ENCODE data around the gene CYP2B6.

CYP2B6 gene

DNA sequence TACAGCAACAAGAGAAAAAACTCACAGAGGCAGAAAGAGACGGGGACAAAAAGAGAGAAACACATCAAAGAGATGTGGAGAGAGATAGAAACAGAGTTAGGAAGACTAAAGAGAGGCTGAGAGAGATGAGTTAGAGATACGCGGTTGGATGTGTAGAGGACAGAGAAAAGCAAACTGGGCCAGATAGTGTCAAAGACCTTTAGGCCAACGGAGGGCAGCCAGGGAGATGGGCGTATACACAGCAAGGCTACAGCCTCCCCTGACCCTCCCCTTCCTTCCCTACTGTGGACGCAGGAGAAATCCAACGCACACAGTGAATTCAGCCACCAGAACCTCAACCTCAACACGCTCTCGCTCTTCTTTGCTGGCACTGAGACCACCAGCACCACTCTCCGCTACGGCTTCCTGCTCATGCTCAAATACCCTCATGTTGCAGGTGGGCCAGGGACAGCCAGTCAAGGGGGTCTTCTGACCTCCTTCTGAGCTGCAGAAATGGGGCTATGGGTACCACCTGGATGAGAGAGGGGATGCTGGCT is 18.7 kb downstream of the CYP2B6 start:
- H3K36me3 ChIP-seq (replicated peaks; ENCODE audit: low read depth, low read length) = no peaks in the 10 kb centered on the region
- H3K9ac ChIP-seq (ENCODE audit: low read length) = no peak overlapping the region
- H3K27ac ChIP-seq (ENCODE audit: low read length) = no peak overlapping the region
- TF ChIP-seq CTCF (IDR thresholded peaks at IDR 0.05; ENCODE audit: low read depth, low read length) (no peak), EZH2phosphoT487 (IDR thresholded peaks at IDR 0.05; ENCODE audit: low read depth) (no peak)
- H3K4me1 ChIP-seq (ENCODE audit: low read length) = no peaks in the 10 kb centered on the region
- H3K4me2 ChIP-seq (ENCODE audit: low read length) = no peak overlapping the region
- H3K79me2 ChIP-seq (ENCODE audit: low read length) = no peaks in the 10 kb centered on the region
- H3K4me3 ChIP-seq (ENCODE audit: low read length) = no peak overlapping the region
- no peaks in the 10 kb centered on the region for H4K20me1 ChIP-seq (ENCODE audit: insufficient read depth, low read length)
- H3K9me3 ChIP-seq (ENCODE audit: insufficient read depth, low read length) = no peaks in the 10 kb centered on the region
- H3K27me3 ChIP-seq (ENCODE audit: low read depth, low read length) = peaks cover 18% of the 10 kb centered on the region
- no peak overlapping the region for H2AFZ ChIP-seq (ENCODE audit: low read depth, low read length)

- Histone ChIP-seq H3K4me2 (ENCODE audit: low read length) (no peak overlapping the region), H3K4me3 (ENCODE audit: low read length) (no peak overlapping the region), H2AFZ (ENCODE audit: low read depth, low read length) (no peak overlapping the region), H3K36me3 (replicated peaks; ENCODE audit: low read depth, low read length) (no peaks in the 10 kb centered on the region), H3K79me2 (ENCODE audit: low read length) (no peaks in the 10 kb centered on the region), H3K9me3 (ENCODE audit: insufficient read depth, low read length) (no peaks in the 10 kb centered on the region), H3K27ac (ENCODE audit: low read length) (no peak overlapping the region), H3K9ac (ENCODE audit: low read length) (no peak overlapping the region), H3K27me3 (ENCODE audit: low read depth, low read length) (peaks cover 18% of the 10 kb centered on the region), H4K20me1 (ENCODE audit: insufficient read depth, low read length) (no peaks in the 10 kb centered on the region), H3K4me1 (ENCODE audit: low read length) (no peaks in the 10 kb centered on the region)
- TF ChIP-seq CTCF (IDR thresholded peaks at IDR 0.05; ENCODE audit: low read depth, low read length) (no peak), EZH2phosphoT487 (IDR thresholded peaks at IDR 0.05; ENCODE audit: low read depth) (no peak)
Observed at GRCh38 chr19:41013359-41013758, 22.3 kb downstream of the CYP2B6 start.

DNA sequence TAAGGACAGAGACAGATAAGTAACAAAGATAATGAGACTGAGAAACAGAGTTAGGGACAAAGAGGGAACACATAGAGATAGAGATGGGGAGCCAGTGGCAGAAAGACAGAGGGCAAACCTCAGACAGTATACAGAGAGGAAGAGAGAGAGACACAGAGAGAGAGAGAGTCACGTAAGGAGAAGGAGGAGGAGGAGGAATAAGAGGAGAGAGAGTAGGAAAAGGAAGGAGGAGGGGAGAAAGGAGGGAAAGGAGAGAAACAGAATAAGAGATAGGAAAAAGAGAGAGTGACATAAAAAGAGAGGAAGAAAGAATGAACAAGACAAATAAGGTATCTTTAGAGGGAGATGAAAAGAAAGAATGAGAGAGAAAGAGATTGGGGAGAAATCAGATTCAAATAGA is 23.6 kb downstream of the CYP2B6 start:
- TF ChIP-seq CTCF (IDR thresholded peaks at IDR 0.05; ENCODE audit: low read depth, low read length) (no peak), EZH2phosphoT487 (IDR thresholded peaks at IDR 0.05; ENCODE audit: low read depth) (no peak)
- H4K20me1 ChIP-seq (ENCODE audit: insufficient read depth, low read length) = no peaks in the 10 kb centered on the region
- peaks cover 18% of the 10 kb centered on the region for H3K27me3 ChIP-seq (ENCODE audit: low read depth, low read length)
- no peaks in the 10 kb centered on the region for H3K4me1 ChIP-seq (ENCODE audit: low read length)
- H3K4me3 ChIP-seq (ENCODE audit: low read length) = no peak overlapping the region
- H3K36me3 ChIP-seq (replicated peaks; ENCODE audit: low read depth, low read length) = no peaks in the 10 kb centered on the region
- no peak overlapping the region for H3K27ac ChIP-seq (ENCODE audit: low read length)
- no peaks in the 10 kb centered on the region for H3K79me2 ChIP-seq (ENCODE audit: low read length)
- no peak overlapping the region for H2AFZ ChIP-seq (ENCODE audit: low read depth, low read length)
- H3K4me2 ChIP-seq (ENCODE audit: low read length) = no peak overlapping the region
- H3K9ac ChIP-seq (ENCODE audit: low read length) = no peak overlapping the region
- no peaks in the 10 kb centered on the region for H3K9me3 ChIP-seq (ENCODE audit: insufficient read depth, low read length)

GRCh38 chr19:41016488-41017071 is 25.5 kb downstream of the CYP2B6 start:
- Histone ChIP-seq H3K27me3 (ENCODE audit: low read depth, low read length) (peaks cover 18% of the 10 kb centered on the region), H2AFZ (ENCODE audit: low read depth, low read length) (no peak overlapping the region), H3K9me3 (ENCODE audit: insufficient read depth, low read length) (no peaks in the 10 kb centered on the region), H3K9ac (ENCODE audit: low read length) (no peak overlapping the region), H3K4me3 (ENCODE audit: low read length) (no peak overlapping the region), H3K4me1 (ENCODE audit: low read length) (no peaks in the 10 kb centered on the region), H4K20me1 (ENCODE audit: insufficient read depth, low read length) (no peaks in the 10 kb centered on the region), H3K36me3 (replicated peaks; ENCODE audit: low read depth, low read length) (no peaks in the 10 kb centered on the region), H3K4me2 (ENCODE audit: low read length) (no peak overlapping the region), H3K27ac (ENCODE audit: low read length) (no peak overlapping the region), H3K79me2 (ENCODE audit: low read length) (no peaks in the 10 kb centered on the region)
- no peak for TF ChIP-seq EZH2phosphoT487 (IDR thresholded peaks at IDR 0.05; ENCODE audit: low read depth)
- TF ChIP-seq CTCF (IDR thresholded peaks at IDR 0.05; ENCODE audit: low read depth, low read length) = no peak
